ENCODE measurements around the gene FAM98B. TPM values are rescaled to one million over a fixed set of nuclear protein-coding genes. Genes with fewer than 3 reads are reported as not detected.

FAM98B gene
- total and polyA plus RNA-seq, 9 of the 15 experiments (the other 6 are each of a cell fraction or from before 2014, with no cell fraction given): 3.1 to 42.0 (median 9.4) TPM

DNA sequence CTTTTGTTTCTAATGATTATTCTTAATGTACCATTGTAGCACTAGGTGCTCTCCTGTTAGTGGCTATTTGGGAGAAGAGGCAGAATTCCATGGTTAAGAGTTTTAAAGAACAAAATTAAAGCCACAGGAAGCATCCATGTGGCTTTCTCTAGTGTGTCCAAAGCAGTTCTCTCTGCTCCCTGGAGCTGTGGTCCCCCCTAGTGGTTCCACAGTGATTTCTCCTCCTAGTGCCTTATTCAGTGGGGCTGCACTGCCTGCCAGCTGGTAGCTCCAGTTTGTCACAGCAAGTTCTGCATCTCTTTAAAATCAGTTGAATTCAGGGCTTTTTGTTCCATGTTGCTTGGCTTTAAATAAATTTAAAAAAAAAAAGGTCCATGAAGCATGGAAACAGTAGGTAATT, 39.6 kb upstream of the FAM98B start (continued):
- TF ChIP-seq, protein P1, sequence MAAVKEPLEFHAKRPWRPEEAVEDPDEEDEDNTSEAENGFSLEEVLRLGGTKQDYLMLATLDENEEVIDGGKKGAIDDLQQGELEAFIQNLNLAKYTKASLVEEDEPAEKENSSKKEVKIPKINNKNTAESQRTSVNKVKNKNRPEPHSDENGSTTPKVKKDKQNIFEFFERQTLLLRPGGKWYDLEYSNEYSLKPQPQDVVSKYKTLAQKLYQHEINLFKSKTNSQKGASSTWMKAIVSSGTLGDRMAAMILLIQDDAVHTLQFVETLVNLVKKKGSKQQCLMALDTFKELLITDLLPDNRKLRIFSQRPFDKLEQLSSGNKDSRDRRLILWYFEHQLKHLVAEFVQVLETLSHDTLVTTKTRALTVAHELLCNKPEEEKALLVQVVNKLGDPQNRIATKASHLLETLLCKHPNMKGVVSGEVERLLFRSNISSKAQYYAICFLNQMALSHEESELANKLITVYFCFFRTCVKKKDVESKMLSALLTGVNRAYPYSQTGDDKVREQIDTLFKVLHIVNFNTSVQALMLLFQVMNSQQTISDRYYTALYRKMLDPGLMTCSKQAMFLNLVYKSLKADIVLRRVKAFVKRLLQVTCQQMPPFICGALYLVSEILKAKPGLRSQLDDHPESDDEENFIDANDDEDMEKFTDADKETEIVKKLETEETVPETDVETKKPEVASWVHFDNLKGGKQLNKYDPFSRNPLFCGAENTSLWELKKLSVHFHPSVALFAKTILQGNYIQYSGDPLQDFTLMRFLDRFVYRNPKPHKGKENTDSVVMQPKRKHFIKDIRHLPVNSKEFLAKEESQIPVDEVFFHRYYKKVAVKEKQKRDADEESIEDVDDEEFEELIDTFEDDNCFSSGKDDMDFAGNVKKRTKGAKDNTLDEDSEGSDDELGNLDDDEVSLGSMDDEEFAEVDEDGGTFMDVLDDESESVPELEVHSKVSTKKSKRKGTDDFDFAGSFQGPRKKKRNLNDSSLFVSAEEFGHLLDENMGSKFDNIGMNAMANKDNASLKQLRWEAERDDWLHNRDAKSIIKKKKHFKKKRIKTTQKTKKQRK (IDR thresholded peaks at IDR 0.05; ENCODE audit: borderline replicate concordance, low read depth, low read length): no peak
- TF ChIP-seq STAG1 (CRISPR knock-in tag; IDR thresholded peaks at IDR 0.05; ENCODE audit: borderline replicate concordance) (peak; percentile 21; the same call in 1 of the 2 replicates), GTF2F1 (IDR thresholded peaks at IDR 0.05; ENCODE audit: low read depth, low read length) (no peak), ZNF146 (CRISPR knock-in tag; IDR thresholded peaks at IDR 0.05; ENCODE audit: unreplicated experiment) (no peak), FOXA3 (CRISPR knock-in tag; conservative IDR thresholded peaks at IDR 0.05 in 1 of 2, IDR thresholded peaks at IDR 0.05 in 1 of 2) (no peak), NFYB (IDR thresholded peaks at IDR 0.05; ENCODE audit: extremely low read depth, insufficient read length) (no peak), SMC3 (conservative IDR thresholded peaks at IDR 0.05; ENCODE audit: insufficient read depth, low read depth, low read length) (peak; percentile 42; the same call in 1 of the 2 replicates), ZNF444 (CRISPR knock-in tag; IDR thresholded peaks at IDR 0.05) (no peak), NR3C1 (CRISPR knock-in tag; IDR thresholded peaks at IDR 0.05) (no peak), CBX5 (IDR thresholded peaks at IDR 0.05; ENCODE audit: borderline replicate concordance, low read depth) (no peak), RAD21 (CRISPR knock-in tag; conservative IDR thresholded peaks at IDR 0.05 in 1 of 2, IDR thresholded peaks at IDR 0.05 in 1 of 2) (peak; percentile 43 to 69), ESRRA (IDR thresholded peaks at IDR 0.05; ENCODE audit: borderline replicate concordance, low read depth) (no peak), NBN (IDR thresholded peaks at IDR 0.05; ENCODE audit: low read depth) (no peak), LEF1 (IDR thresholded peaks at IDR 0.05) (no peak)
- TF ChIP-seq, protein P2, sequence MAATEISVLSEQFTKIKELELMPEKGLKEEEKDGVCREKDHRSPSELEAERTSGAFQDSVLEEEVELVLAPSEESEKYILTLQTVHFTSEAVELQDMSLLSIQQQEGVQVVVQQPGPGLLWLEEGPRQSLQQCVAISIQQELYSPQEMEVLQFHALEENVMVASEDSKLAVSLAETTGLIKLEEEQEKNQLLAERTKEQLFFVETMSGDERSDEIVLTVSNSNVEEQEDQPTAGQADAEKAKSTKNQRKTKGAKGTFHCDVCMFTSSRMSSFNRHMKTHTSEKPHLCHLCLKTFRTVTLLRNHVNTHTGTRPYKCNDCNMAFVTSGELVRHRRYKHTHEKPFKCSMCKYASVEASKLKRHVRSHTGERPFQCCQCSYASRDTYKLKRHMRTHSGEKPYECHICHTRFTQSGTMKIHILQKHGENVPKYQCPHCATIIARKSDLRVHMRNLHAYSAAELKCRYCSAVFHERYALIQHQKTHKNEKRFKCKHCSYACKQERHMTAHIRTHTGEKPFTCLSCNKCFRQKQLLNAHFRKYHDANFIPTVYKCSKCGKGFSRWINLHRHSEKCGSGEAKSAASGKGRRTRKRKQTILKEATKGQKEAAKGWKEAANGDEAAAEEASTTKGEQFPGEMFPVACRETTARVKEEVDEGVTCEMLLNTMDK (IDR thresholded peaks at IDR 0.05; ENCODE audit: borderline replicate concordance, insufficient read depth, low read depth, low read length, poor library complexity, severe bottlenecking): peak; percentile 8
- TF ChIP-seq, protein P3, sequence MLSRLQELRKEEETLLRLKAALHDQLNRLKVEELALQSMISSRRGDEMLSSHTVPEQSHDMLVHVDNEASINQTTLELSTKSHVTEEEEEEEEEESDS (CRISPR knock-in tag; IDR thresholded peaks at IDR 0.05): no peak
- TF ChIP-seq, protein P4, sequence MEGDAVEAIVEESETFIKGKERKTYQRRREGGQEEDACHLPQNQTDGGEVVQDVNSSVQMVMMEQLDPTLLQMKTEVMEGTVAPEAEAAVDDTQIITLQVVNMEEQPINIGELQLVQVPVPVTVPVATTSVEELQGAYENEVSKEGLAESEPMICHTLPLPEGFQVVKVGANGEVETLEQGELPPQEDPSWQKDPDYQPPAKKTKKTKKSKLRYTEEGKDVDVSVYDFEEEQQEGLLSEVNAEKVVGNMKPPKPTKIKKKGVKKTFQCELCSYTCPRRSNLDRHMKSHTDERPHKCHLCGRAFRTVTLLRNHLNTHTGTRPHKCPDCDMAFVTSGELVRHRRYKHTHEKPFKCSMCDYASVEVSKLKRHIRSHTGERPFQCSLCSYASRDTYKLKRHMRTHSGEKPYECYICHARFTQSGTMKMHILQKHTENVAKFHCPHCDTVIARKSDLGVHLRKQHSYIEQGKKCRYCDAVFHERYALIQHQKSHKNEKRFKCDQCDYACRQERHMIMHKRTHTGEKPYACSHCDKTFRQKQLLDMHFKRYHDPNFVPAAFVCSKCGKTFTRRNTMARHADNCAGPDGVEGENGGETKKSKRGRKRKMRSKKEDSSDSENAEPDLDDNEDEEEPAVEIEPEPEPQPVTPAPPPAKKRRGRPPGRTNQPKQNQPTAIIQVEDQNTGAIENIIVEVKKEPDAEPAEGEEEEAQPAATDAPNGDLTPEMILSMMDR (IDR thresholded peaks at IDR 0.05 in 2 of 3, conservative IDR thresholded peaks at IDR 0.05 in 1 of 3; ENCODE audit: insufficient read depth in 2 of 3, low read depth in 1 of 3, low read length in 3 of 3): peak; percentile 60 to 67 (median 62)
